ENCODE results near the gene EPHA8.

EPHA8 gene

GRCh38 chr1:22567994-22568393, 4.7 kb downstream of the EPHA8 start:
- H3K36me3 Mint-ChIP-seq (ENCODE audit: low read depth) = no peaks in the 10 kb centered on the region

DNA sequence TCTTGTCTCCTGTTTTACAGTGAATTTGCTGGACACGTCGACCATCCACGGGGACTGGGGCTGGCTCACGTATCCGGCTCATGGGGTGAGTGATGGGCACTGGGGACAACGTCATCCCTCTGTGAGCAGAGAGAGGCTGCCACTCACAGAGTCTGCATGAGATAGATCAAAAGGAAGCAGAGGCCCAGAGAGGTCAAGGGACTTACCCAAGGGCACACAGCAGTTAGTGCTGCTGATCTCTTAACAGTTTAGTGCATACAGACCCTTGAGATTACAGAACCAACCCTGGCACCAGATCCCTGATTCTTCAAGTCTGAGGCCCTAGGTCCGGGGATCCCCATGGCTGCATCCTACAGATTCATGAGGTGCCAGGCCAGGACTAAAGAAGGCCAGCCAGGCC, 6.0 kb downstream of the EPHA8 start:
- no peaks in the 10 kb centered on the region for H3K4me1 Mint-ChIP-seq (ENCODE audit: low read depth)
- no peaks in the 10 kb centered on the region for H3K36me3 Mint-ChIP-seq (ENCODE audit: low read depth)
- no peak overlapping the region for H3K4me3 Mint-ChIP-seq
- no peak for DNase-seq
- H3K27me3 Mint-ChIP-seq = peaks cover 34% of the 10 kb centered on the region
- no peak overlapping the region for H3K27ac Mint-ChIP-seq
- H3K9me3 Mint-ChIP-seq = no peaks in the 10 kb centered on the region

More at GRCh38 chr1:22567994-22568393, 4.7 kb downstream of the EPHA8 start:
- peaks cover 41% of the 10 kb centered on the region for H3K27me3 Mint-ChIP-seq
- no peak overlapping the region for H3K27ac Mint-ChIP-seq
- H3K4me3 Mint-ChIP-seq = no peak overlapping the region
- peaks cover 2% of the 10 kb centered on the region for H3K4me1 Mint-ChIP-seq (ENCODE audit: low read depth)
- DNase-seq = no peak
- H3K9me3 Mint-ChIP-seq = no peaks in the 10 kb centered on the region

- H3K4me1 Mint-ChIP-seq (ENCODE audit: low read depth) = no peaks in the 10 kb centered on the region
- H3K27me3 Mint-ChIP-seq = peaks cover 23% of the 10 kb centered on the region
Measured at GRCh38 chr1:22570140-22570909, 7.0 kb downstream of the EPHA8 start.

GRCh38 chr1:22572818-22573217, 9.5 kb downstream of the EPHA8 start:
- peaks cover 5% of the 10 kb centered on the region for H3K9me3 Mint-ChIP-seq

More at GRCh38 chr1:22570140-22570909, 7.0 kb downstream of the EPHA8 start:
- no peak for DNase-seq
- Mint-ChIP-seq H3K9me3 (no peaks in the 10 kb centered on the region), H3K36me3 (ENCODE audit: low read depth) (no peaks in the 10 kb centered on the region), H3K27ac (no peak overlapping the region), H3K4me3 (no peak overlapping the region)

DNA sequence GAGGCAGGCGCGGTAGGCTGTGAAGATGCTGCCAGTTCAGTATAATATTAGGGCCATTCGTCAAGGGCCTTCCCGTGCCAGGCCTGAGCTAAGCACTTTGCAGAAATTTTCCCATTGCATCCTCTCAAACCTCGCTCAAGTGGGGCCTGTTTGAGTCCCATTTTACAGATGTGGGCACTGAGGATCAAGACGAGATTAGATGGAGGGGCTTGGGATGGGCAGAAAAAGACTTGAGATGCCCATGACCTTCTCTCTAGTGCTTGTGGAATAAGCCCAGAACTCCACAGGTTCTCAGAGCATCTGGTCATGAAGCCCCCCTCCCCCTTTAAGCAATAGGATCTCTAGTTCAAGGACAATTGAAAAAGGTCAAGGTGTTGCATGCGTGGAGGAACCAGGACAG, 9.9 kb downstream of the EPHA8 start:
- no peak overlapping the region for H3K4me3 Mint-ChIP-seq
- peaks cover 9% of the 10 kb centered on the region for H3K9me3 Mint-ChIP-seq
- H3K27me3 Mint-ChIP-seq = peaks cover 7% of the 10 kb centered on the region
- no peaks in the 10 kb centered on the region for H3K4me1 Mint-ChIP-seq (ENCODE audit: low read depth)
- H3K27ac Mint-ChIP-seq = no peak overlapping the region
- no peak for DNase-seq
- no peaks in the 10 kb centered on the region for H3K36me3 Mint-ChIP-seq (ENCODE audit: low read depth)

More at GRCh38 chr1:22572818-22573217, 9.5 kb downstream of the EPHA8 start:
- Mint-ChIP-seq H3K4me1 (ENCODE audit: low read depth) (no peaks in the 10 kb centered on the region), H3K36me3 (ENCODE audit: low read depth) (no peaks in the 10 kb centered on the region), H3K4me3 (no peak overlapping the region), H3K27ac (no peak overlapping the region), H3K27me3 (peaks cover 7% of the 10 kb centered on the region)
- no peak for DNase-seq

- Mint-ChIP-seq H3K4me3 (no peak overlapping the region), H3K27me3 (peaks cover 7% of the 10 kb centered on the region), H3K4me1 (ENCODE audit: low read depth) (no peaks in the 10 kb centered on the region), H3K27ac (no peak overlapping the region), H3K36me3 (ENCODE audit: low read depth) (no peaks in the 10 kb centered on the region), H3K9me3 (peaks cover 15% of the 10 kb centered on the region)
- no peak for DNase-seq
Measured at GRCh38 chr1:22575532-22576149, 12.4 kb downstream of the EPHA8 start.

- DNase-seq = no peak
- no peaks in the 10 kb centered on the region for H3K4me1 Mint-ChIP-seq (ENCODE audit: low read depth)
- H3K36me3 Mint-ChIP-seq (ENCODE audit: low read depth) = no peaks in the 10 kb centered on the region
- no peak overlapping the region for H3K27ac Mint-ChIP-seq
- H3K27me3 Mint-ChIP-seq = peaks cover 7% of the 10 kb centered on the region
- no peak overlapping the region for H3K4me3 Mint-ChIP-seq
- H3K9me3 Mint-ChIP-seq = peaks cover 15% of the 10 kb centered on the region
Measured at GRCh38 chr1:22576150-22576544, 12.9 kb downstream of the EPHA8 start.

GRCh38 chr1:22576617-22577016, 13.3 kb downstream of the EPHA8 start:
- Mint-ChIP-seq H3K9me3 (peaks cover 15% of the 10 kb centered on the region), H3K27ac (no peak overlapping the region), H3K36me3 (ENCODE audit: low read depth) (no peaks in the 10 kb centered on the region), H3K4me3 (no peak overlapping the region), H3K27me3 (peaks cover 7% of the 10 kb centered on the region), H3K4me1 (ENCODE audit: low read depth) (no peaks in the 10 kb centered on the region)
- no peak for DNase-seq

- Mint-ChIP-seq H3K4me3 (no peak overlapping the region), H3K36me3 (ENCODE audit: low read depth) (no peaks in the 10 kb centered on the region), H3K27me3 (no peaks in the 10 kb centered on the region), H3K9me3 (peaks cover 15% of the 10 kb centered on the region), H3K27ac (no peak overlapping the region), H3K4me1 (ENCODE audit: low read depth) (no peaks in the 10 kb centered on the region)
- DNase-seq = no peak
Measured at GRCh38 chr1:22578732-22579361, 15.6 kb downstream of the EPHA8 start.

DNA sequence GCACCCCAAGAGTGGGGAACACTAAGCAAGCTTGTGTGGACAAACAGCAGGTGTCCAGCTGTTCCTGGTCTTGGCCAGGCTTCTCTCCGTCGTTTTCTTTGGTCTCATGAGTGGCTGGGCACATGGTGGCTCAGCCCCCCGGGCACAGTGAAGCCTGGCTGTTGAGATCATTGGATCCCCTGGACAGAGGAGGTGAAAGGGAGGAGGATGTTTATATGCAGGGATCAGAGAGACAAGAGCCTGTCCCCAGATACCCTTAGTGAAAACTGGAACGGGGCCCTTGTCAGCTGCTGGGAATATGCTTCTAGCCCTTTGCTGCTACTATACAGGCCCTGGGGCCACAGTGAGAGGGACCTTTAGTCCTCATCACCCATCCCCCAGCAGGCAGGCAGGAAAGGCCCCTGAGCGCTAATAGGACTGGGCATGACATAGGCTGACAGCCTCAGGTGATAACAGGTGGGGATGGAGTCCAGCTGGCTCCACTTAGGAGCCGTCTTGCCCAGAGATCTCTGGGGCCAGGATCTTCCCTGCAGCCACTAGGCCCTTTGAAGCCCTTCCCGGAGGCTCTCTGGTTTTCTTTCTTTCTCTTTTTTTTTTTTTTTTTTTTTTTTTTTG, 16.4 kb downstream of the EPHA8 start:
- Mint-ChIP-seq H3K27ac (no peak overlapping the region), H3K36me3 (ENCODE audit: low read depth) (no peaks in the 10 kb centered on the region), H3K4me3 (no peak overlapping the region), H3K9me3 (peaks cover 15% of the 10 kb centered on the region), H3K27me3 (no peaks in the 10 kb centered on the region), H3K4me1 (ENCODE audit: low read depth) (no peaks in the 10 kb centered on the region)
- no peak for DNase-seq

DNA sequence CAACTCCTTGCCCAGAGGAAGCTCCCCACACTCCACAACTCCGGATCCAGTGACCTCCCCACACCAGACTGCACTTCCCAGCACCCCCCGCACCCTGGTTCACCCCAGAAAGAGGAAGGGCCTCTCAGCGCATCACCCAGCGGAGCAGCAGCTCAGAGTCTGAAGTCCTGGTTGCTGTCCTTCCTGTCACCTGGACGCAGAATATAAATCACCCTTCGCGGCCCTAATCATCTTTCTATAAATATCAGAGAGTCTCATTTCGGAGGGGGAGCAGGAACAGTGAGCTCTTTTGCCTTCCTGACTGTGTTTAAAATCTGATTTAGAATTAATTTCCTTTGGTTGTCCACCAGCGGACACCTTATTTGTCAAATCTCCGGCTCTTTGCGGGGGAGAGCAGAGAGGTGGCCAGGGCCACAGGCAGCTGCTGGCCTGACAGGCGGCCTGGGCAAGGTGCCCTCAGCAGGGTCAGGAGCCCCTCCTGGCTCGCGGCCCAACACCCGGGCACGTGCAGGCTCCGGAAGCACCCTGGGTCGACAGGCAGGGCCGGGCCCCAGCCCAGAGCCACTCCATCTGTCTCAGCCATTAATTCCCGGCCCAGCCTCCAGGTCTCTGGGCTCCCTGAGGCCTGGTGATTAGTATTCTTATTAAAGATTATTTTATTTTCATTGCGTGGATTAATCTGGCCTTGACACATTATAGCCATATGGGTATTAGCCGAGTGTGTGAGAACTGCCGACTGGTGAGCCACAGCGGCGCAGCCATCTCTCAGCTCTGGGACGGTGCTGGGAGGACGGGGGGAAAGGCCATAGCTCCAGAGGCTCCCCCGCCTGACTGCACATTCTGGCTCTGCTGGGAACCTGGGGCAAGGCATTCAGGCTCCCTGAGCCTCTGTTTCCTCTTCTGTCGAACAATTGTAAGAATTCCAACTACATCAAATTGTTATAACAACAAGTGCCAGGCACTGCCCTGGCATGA, 19.7 kb downstream of the EPHA8 start:
- no peak overlapping the region for H3K27ac Mint-ChIP-seq
- H3K27me3 Mint-ChIP-seq = no peaks in the 10 kb centered on the region
- H3K9me3 Mint-ChIP-seq = peaks cover 9% of the 10 kb centered on the region
- no peaks in the 10 kb centered on the region for H3K36me3 Mint-ChIP-seq (ENCODE audit: low read depth)
- H3K4me1 Mint-ChIP-seq (ENCODE audit: low read depth) = no peaks in the 10 kb centered on the region
- DNase-seq = no peak
- no peak overlapping the region for H3K4me3 Mint-ChIP-seq

GRCh38 chr1:22584001-22584562, 20.8 kb downstream of the EPHA8 start:
- DNase-seq = no peak
- H3K4me3 Mint-ChIP-seq = no peak overlapping the region
- no peaks in the 10 kb centered on the region for H3K9me3 Mint-ChIP-seq
- no peaks in the 10 kb centered on the region for H3K27me3 Mint-ChIP-seq
- no peaks in the 10 kb centered on the region for H3K36me3 Mint-ChIP-seq (ENCODE audit: low read depth)
- no peak overlapping the region for H3K27ac Mint-ChIP-seq
- H3K4me1 Mint-ChIP-seq (ENCODE audit: low read depth) = no peaks in the 10 kb centered on the region

GRCh38 chr1:22584970-22585369, 21.7 kb downstream of the EPHA8 start:
- Mint-ChIP-seq H3K9me3 (no peaks in the 10 kb centered on the region), H3K27ac (no peak overlapping the region), H3K36me3 (ENCODE audit: low read depth) (no peaks in the 10 kb centered on the region), H3K27me3 (no peaks in the 10 kb centered on the region), H3K4me3 (no peak overlapping the region), H3K4me1 (ENCODE audit: low read depth) (no peaks in the 10 kb centered on the region)
- no peak for DNase-seq
